ENCODE measurements around the gene ANXA3. TPM values are rescaled to one million over a fixed set of nuclear protein-coding genes. Genes with fewer than 3 reads are reported as not detected.

ANXA3 gene
- total and polyA plus RNA-seq, 2 donors (not counting 3 experiments of a cell fraction or from before 2014, with no cell fraction given), result 52.9 to 78.4 TPM

GRCh38 chr4:78584863-78585547 lies 33.4 kb downstream of the ANXA3 start:
- H3K36me3 ChIP-seq (ENCODE audit: control insufficient read depth in 2 of 2, extremely low read depth in 1 of 2, insufficient read depth in 2 of 2, low read length in 2 of 2), result peaks cover 6 to 12% of the 10 kb centered on the region in 2 experiments
- no peak overlapping the region for H2AFZ ChIP-seq (ENCODE audit: low read depth, low read length)

GRCh38 chr4:78585633-78586032 lies 34.1 kb downstream of the ANXA3 start:
- H3K9ac ChIP-seq (replicated peaks; ENCODE audit: extremely low read depth, insufficient read depth, low read length), result no peak overlapping the region
- dilution Hi-C loops (cut with MboI; ENCODE audit: extremely low pct_ligation_motif_present, low sequenced_read_pairs), result no loop called here
- no peaks in the 10 kb centered on the region for H4K20me1 ChIP-seq (replicated peaks; ENCODE audit: control insufficient read depth, extremely low read depth, insufficient read depth, low read length)
- H3K4me3 ChIP-seq (replicated peaks in 1 of 3; ENCODE audit: insufficient read depth in 1 of 3, low read depth in 1 of 3, low read length in 3 of 3), result no peak overlapping the region
- no TSS peak for BruUV-seq (replicated peaks)
- no peaks in the 10 kb centered on the region for H3K9me3 ChIP-seq (replicated peaks; ENCODE audit: control insufficient read depth, insufficient read depth, low read length)
- H3K36me3 ChIP-seq (ENCODE audit: control insufficient read depth in 2 of 2, extremely low read depth in 1 of 2, insufficient read depth in 2 of 2, low read length in 2 of 2), result peaks cover 6 to 12% of the 10 kb centered on the region in 2 experiments
- no peaks in the 10 kb centered on the region for H3K4me1 ChIP-seq (ENCODE audit: control insufficient read depth, extremely low read depth, insufficient read depth, low read length)
- intact Hi-C loops (cut with micrococcal nuclease), result no loop called here
- no peaks in the 10 kb centered on the region for H3K79me2 ChIP-seq (ENCODE audit: control insufficient read depth, insufficient read depth, low read length)
- POLR2A ChIA-PET, result no interaction called here
- no peaks in the 10 kb centered on the region for H3K9me1 ChIP-seq (replicated peaks; ENCODE audit: control insufficient read depth, extremely low read depth, insufficient read depth, low read length)
- FAIRE-seq, result no peak
- H3K4me2 ChIP-seq (ENCODE audit: insufficient read depth, low read length), result no peak overlapping the region
- no peaks in the 10 kb centered on the region for H3K27me3 ChIP-seq (ENCODE audit: control insufficient read depth in 2 of 2, insufficient read depth in 2 of 2, low read length in 2 of 2)
- no peak for DNase-seq (ENCODE audit: low read depth, low spot score)
- CTCF ChIA-PET, result interaction anchor here (1.1 kb wide), 1 partner anchor 16 kb away, joined by 3 read pairs; no protein-coding TSS in a partner anchor
- no peak for TF ChIP-seq EZH2 (IDR thresholded peaks at IDR 0.05; ENCODE audit: borderline replicate concordance, low read depth, low read length, severe bottlenecking)
- no peak for TF ChIP-seq GATA2 (IDR thresholded peaks at IDR 0.05; ENCODE audit: insufficient read depth, insufficient read length, low read depth, low read length)
- TF ChIP-seq CTCF (IDR thresholded peaks at IDR 0.05; ENCODE audit: extremely low read depth in 1 of 2, insufficient read depth in 1 of 2, low read depth in 1 of 2, low read length in 2 of 2), result no peak
- TF ChIP-seq, protein P1, sequence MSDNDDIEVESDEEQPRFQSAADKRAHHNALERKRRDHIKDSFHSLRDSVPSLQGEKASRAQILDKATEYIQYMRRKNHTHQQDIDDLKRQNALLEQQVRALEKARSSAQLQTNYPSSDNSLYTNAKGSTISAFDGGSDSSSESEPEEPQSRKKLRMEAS (IDR thresholded peaks at IDR 0.05; ENCODE audit: insufficient read depth, insufficient read length), result no peak
- TF ChIP-seq POLR2A (IDR thresholded peaks at IDR 0.05; ENCODE audit: low read depth, low read length), result no peak
- no peak overlapping the region for H2AFZ ChIP-seq (ENCODE audit: low read depth, low read length)
- no peak overlapping the region for H3K27ac ChIP-seq (ENCODE audit: insufficient read depth, low read depth, low read length)

More at GRCh38 chr4:78584863-78585547, 33.4 kb downstream of the ANXA3 start:
- ChIA-PET POLR2A (no interaction called here), CTCF (interaction anchor here (1.1 kb wide), 1 partner anchor 16 kb away, joined by 3 read pairs; no protein-coding TSS in a partner anchor)
- Histone ChIP-seq H3K9ac (replicated peaks; ENCODE audit: extremely low read depth, insufficient read depth, low read length) (no peak overlapping the region), H3K27ac (ENCODE audit: insufficient read depth, low read depth, low read length) (no peak overlapping the region), H3K9me1 (replicated peaks; ENCODE audit: control insufficient read depth, extremely low read depth, insufficient read depth, low read length) (no peaks in the 10 kb centered on the region), H3K4me2 (ENCODE audit: insufficient read depth, low read length) (no peak overlapping the region), H3K79me2 (ENCODE audit: control insufficient read depth, insufficient read depth, low read length) (no peaks in the 10 kb centered on the region), H4K20me1 (replicated peaks; ENCODE audit: control insufficient read depth, extremely low read depth, insufficient read depth, low read length) (no peaks in the 10 kb centered on the region), H3K4me3 (replicated peaks in 1 of 3; ENCODE audit: insufficient read depth in 1 of 3, low read depth in 1 of 3, low read length in 3 of 3) (no peak overlapping the region), H3K4me1 (ENCODE audit: control insufficient read depth, extremely low read depth, insufficient read depth, low read length) (no peaks in the 10 kb centered on the region), H3K9me3 (replicated peaks; ENCODE audit: control insufficient read depth, insufficient read depth, low read length) (no peaks in the 10 kb centered on the region), H3K27me3 (ENCODE audit: control insufficient read depth in 2 of 2, insufficient read depth in 2 of 2, low read length in 2 of 2) (no peaks in the 10 kb centered on the region)
- TF ChIP-seq, protein P1 (IDR thresholded peaks at IDR 0.05; ENCODE audit: insufficient read depth, insufficient read length), result no peak
- TF ChIP-seq FOS (IDR thresholded peaks at IDR 0.05; ENCODE audit: borderline replicate concordance, insufficient read depth, low read length), result peak; percentile 15
- FAIRE-seq, result peak; percentile 33
- dilution Hi-C loops (cut with MboI; ENCODE audit: extremely low pct_ligation_motif_present, low sequenced_read_pairs), result no loop called here
- intact Hi-C loops (cut with micrococcal nuclease), result no loop called here
- DNase-seq (ENCODE audit: low read depth, low spot score), result no peak
- BruUV-seq (replicated peaks), result no TSS peak
